ENCODE results near the gene ZNRF1. TPM values are rescaled to one million over a fixed set of nuclear protein-coding genes. Genes with fewer than 3 reads are reported as not detected.
"Not testable (repeated sequence)": the region's sequence is repeated elsewhere in the genome, so short reads cannot be mapped to it uniquely, and the experiment has no call there.

ZNRF1 gene
- total RNA-seq, 6 experiments from 2014 or later = 10.2 to 18.8 (median 11.1) TPM

DNA sequence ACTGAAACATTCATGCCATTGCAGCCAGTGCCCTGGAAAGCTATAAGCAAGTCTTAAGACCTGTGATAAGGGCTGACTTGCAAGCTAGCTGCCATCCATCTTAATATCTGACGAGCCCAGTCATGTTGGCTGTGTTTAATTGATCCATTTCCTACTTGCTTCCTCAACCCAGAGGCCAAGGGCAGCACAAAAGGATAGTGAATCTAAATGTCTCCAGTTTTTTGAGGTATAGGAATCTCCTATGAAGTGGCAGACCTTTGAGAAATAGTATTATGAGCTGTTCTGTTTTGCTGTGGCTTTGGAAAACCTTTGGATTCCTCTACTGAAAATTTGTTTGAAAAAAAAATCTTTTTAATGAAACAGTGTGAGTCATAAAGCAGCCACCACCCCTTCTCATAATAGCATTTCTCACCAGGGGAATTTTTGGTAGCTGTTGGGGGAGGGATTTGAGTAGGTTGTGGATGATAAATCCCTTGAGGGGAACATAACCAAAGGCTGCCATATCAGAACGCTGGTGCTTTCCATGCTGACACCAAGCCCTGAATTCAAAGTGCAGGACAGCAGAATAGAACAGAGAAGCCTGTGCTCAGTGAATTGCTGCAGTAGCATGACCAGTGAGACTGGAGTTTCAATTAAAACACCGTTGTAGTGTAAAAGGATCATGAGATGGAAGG lies 12.9 kb downstream of the ZNRF1 start:
- peak in 1 of 4 donors; percentile 79 for ATAC-seq
- Histone ChIP-seq H3K9me3 (no peaks in the 10 kb centered on the region), H3K4me3 (no peak overlapping the region), H3K4me1 (no peaks in the 10 kb centered on the region), H3K27ac (peak overlapping the region in 2 of 3 donors; percentile 3 to 55), H3K27me3 (no peaks in the 10 kb centered on the region), H3K36me3 (no peaks in the 10 kb centered on the region)
- no peak for TF ChIP-seq POLR2A (IDR thresholded peaks at IDR 0.05)
- TF ChIP-seq, protein P1, sequence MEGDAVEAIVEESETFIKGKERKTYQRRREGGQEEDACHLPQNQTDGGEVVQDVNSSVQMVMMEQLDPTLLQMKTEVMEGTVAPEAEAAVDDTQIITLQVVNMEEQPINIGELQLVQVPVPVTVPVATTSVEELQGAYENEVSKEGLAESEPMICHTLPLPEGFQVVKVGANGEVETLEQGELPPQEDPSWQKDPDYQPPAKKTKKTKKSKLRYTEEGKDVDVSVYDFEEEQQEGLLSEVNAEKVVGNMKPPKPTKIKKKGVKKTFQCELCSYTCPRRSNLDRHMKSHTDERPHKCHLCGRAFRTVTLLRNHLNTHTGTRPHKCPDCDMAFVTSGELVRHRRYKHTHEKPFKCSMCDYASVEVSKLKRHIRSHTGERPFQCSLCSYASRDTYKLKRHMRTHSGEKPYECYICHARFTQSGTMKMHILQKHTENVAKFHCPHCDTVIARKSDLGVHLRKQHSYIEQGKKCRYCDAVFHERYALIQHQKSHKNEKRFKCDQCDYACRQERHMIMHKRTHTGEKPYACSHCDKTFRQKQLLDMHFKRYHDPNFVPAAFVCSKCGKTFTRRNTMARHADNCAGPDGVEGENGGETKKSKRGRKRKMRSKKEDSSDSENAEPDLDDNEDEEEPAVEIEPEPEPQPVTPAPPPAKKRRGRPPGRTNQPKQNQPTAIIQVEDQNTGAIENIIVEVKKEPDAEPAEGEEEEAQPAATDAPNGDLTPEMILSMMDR (IDR thresholded peaks at IDR 0.05) = no peak
- intact Hi-C loops (cut with DNase I) = no loop called here
- WGBS (ENCODE audit: insufficient coverage, low coverage, low lambda C conversion rate, missing lambda C conversion rate) = 52% methylated on average over 3 of the region's 3 CpGs
- DNase-seq = no peak

DNA sequence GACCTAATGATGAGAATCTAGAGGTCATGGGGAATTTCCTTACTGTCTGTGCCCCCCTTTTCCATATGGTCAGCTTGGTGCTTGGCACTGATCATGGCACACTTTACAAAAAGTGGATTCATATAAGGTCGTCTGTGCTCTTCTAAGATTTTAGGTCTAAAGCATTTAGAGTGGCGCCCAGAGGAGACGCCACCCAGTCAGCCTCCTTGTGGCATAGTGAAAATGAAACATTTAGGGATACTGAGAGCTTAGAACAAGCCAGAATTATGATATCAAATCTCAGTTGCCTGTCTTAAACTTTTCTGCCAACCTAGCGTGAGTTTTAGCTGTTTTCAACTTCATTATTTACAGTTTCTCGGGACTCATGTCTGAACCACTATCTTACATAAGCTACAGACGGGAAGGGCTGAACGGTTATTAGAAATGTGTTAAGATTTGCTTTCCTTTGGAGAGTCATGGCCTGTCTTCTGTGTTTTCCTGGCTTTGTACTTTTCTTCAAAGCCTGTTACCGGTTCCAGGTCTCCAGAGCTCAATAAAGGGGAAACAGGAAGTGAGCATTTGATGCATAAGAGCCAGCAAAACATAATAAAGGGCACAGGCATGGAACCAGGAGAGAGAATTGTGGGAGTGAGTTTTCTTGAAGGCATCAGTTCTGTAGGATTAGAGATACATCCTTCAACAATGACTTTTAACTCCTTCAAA lies 13.7 kb downstream of the ZNRF1 start:
- intact Hi-C loops (cut with DNase I) = no loop called here
- H3K27ac ChIP-seq = peak overlapping the region in 2 of 3 donors; percentile 3 to 55
- WGBS (ENCODE audit: insufficient coverage, low coverage, low lambda C conversion rate, missing lambda C conversion rate) = 29% methylated on average over 6 of the region's 8 CpGs
- no peaks in the 10 kb centered on the region for H3K9me3 ChIP-seq
- H3K36me3 ChIP-seq = no peaks in the 10 kb centered on the region
- TF ChIP-seq POLR2A (IDR thresholded peaks at IDR 0.05) = no peak
- TF ChIP-seq, protein P1 (IDR thresholded peaks at IDR 0.05) = no peak
- H3K4me1 ChIP-seq = peaks cover 0 to 7% (median 0%) of the 10 kb centered on the region in 4 donors
- no peaks in the 10 kb centered on the region for H3K27me3 ChIP-seq
- ATAC-seq (peak in 2 of 4 donors; percentile 32 to 53), DNase-seq (no peak)
- no peak overlapping the region for H3K4me3 ChIP-seq

DNA sequence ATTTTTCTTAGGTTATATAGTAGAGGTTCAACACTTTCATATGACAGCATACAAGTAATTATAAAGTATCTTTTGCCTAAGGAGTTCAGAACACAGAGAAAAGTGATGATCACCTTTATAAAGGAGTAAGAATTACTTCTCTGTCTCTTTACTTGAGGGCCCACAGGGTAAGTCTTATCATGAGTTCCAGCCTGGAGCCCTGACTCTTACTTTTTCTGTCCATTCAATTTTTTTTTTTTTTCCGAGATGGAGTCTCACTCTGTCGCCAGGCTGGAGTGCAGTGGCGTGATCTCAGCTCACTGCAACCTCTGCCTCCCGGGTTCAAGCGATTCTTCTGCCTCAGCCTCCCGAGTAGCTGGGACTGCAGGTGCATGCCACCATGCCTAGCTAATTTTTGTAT lies 14.3 kb downstream of the ZNRF1 start:
- DNase-seq; H3K9me3 ChIP-seq; H3K36me3 ChIP-seq; H3K4me3 ChIP-seq; intact Hi-C loops (cut with DNase I); ATAC-seq; H3K27me3 ChIP-seq: not testable (repeated sequence)
- H3K27ac ChIP-seq = peak overlapping the region in 2 of 3 donors; percentile 3 to 55
- 96% methylated on average over 6 of the region's 6 CpGs for WGBS (ENCODE audit: insufficient coverage, low coverage, low lambda C conversion rate, missing lambda C conversion rate)
- peaks cover 0 to 11% (median 0%) of the 10 kb centered on the region in 4 donors for H3K4me1 ChIP-seq

DNA sequence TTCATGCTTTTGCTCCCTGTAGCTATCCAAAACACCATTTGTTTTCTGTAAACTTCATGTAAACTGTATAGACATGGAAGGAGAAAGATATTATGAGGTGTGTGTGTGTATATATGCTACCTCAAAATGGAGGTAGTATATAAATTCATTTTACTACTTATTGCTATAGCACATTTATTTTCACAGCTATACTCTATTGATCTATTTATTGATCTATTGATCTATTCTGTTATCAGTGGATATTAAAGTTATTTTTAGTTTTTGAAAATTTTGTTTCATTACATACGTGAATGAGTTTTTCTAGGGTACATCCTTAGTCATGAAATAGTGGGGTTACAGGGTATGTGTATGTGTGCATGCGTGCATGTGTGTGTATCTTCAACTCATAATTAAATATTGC lies 15.5 kb downstream of the ZNRF1 start:
- no peaks in the 10 kb centered on the region for H3K27me3 ChIP-seq
- intact Hi-C loops (cut with DNase I) = no loop called here
- DNase-seq (no peak), ATAC-seq (no peak)
- no peaks in the 10 kb centered on the region for H3K36me3 ChIP-seq
- no peaks in the 10 kb centered on the region for H3K9me3 ChIP-seq
- no peak for TF ChIP-seq POLR2A (IDR thresholded peaks at IDR 0.05)
- TF ChIP-seq, protein P1 (IDR thresholded peaks at IDR 0.05) = no peak
- 87% methylated on average over 2 of the region's 2 CpGs for WGBS (ENCODE audit: insufficient coverage, low coverage, low lambda C conversion rate, missing lambda C conversion rate)
- no peak overlapping the region for H3K27ac ChIP-seq
- H3K4me1 ChIP-seq = peaks cover 0 to 13% (median 0%) of the 10 kb centered on the region in 4 donors
- H3K4me3 ChIP-seq = no peak overlapping the region

DNA sequence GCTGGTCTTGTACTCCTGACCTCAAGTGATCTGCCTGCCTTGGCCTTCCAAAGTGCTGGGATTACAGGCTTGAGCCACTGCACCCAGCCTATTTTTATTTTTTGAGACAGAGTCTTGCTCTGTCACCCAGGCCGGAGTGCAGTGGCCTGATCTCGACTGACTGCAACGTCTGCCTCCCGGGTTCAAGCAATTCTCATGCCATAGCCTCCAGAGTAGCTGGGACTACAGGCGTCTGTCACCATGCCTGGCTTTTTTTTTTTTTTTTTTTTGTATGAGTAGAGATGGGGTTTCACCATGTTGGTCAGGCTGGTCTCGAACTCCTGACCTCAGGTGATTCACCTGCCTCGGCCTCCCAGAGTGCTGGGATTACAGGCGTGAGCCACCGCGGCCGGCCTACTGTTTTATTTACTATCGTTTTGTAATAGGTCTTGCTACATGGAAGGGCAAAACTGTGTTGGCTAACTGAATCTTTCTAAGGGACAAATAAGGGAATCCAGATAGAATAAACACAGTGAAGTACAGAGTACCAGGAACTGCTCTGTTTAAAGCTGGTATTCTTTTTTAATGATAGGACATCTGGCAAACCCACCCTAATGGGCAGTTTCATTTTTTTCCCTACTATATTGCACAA lies 17.7 kb downstream of the ZNRF1 start:
- H3K27me3 ChIP-seq; H3K36me3 ChIP-seq; H3K9me3 ChIP-seq; H3K4me3 ChIP-seq; intact Hi-C loops (cut with DNase I): not testable (repeated sequence)
- DNase-seq (peak; percentile 55 to 74 (median 70)), ATAC-seq (peak; percentile 83 to 96 (median 90))
- H3K4me1 ChIP-seq = peaks cover 0 to 13% (median 0%) of the 10 kb centered on the region in 4 donors
- H3K27ac ChIP-seq = peak overlapping the region in 2 of 3 donors; percentile 61 to 65
- 46% methylated on average over 12 of the region's 12 CpGs for WGBS (ENCODE audit: insufficient coverage, low coverage, low lambda C conversion rate, missing lambda C conversion rate)

All from right lobe of liver (tissue), 6 donors.